GM23338 (cell line): ENCODE data around the gene STAP2. TPM values are rescaled to one million over a fixed set of nuclear protein-coding genes. Genes with fewer than 3 reads are reported as not detected.

Source experiments
- ATAC-seq: fragments of 200-7000 bp; cut with Tn5 transposase; 3 replicates; pipeline ENCODE4 v1.9.1; 2020
- DNase-seq: peaks from one replicate; pipeline ENCODE4 v3.0.0-alpha.2; 2015; ENCODE audit warnings: low spot score
- H2AFZ ChIP-seq: fragments of 200-600 bp; sonication (generic); 2 replicates; pipeline ENCODE4 v1.8.0; 2016; ENCODE audit warnings: antibody characterized with exemption, mild to moderate bottlenecking, moderate library complexity
- H3F3A ChIP-seq: fragments of 200-600 bp; sonication (generic); replicated peaks from 2 replicates; pipeline ENCODE4 v1.8.0; 2017; ENCODE audit warnings: antibody characterized with exemption, mixed run types, low read depth
- H3K27ac ChIP-seq: fragments of 200-600 bp; sonication (generic); 2 replicates; pipeline ENCODE4 v1.6.1; 2016; ENCODE audit warnings: low read depth
- H3K27me3 ChIP-seq: fragments of 200-600 bp; sonication (generic); 2 replicates; pipeline ENCODE4 v1.8.0; 2016; ENCODE audit warnings: mild to moderate bottlenecking, mixed run types, moderate library complexity; ENCODE audit not compliant: insufficient read depth
- H3K36me3 ChIP-seq: fragments of 200-600 bp; sonication (generic); 2 replicates; pipeline ENCODE4 v1.8.0; 2016; ENCODE audit warnings: mild to moderate bottlenecking; ENCODE audit not compliant: insufficient read depth
- H3K4me1 ChIP-seq: fragments of 200-600 bp; sonication (generic); 2 replicates; pipeline ENCODE4 v1.8.0; 2016; ENCODE audit warnings: mild to moderate bottlenecking, moderate library complexity; ENCODE audit not compliant: insufficient read depth
- H3K4me2 ChIP-seq: fragments of 200-600 bp; sonication (generic); 2 replicates; pipeline ENCODE4 v1.7.1; 2017; ENCODE audit warnings: mixed run types
- H3K4me3 ChIP-seq: fragments of 200-600 bp; sonication (generic); 2 replicates; pipeline ENCODE4 v1.6.1; 2016; ENCODE audit warnings: mixed run types
- H3K79me2 ChIP-seq: fragments of 200-600 bp; sonication (generic); replicated peaks from 2 replicates; pipeline ENCODE4 v1.8.0; 2017; ENCODE audit warnings: mild to moderate bottlenecking; ENCODE audit not compliant: insufficient read depth
- H3K9me2 ChIP-seq: fragments of 200-600 bp; sonication (generic); 2 replicates; pipeline ENCODE4 v1.8.0; 2017; ENCODE audit not compliant: insufficient read depth
- H4K20me1 ChIP-seq: fragments of 200-600 bp; sonication (generic); replicated peaks from 2 replicates; pipeline ENCODE4 v1.8.0; 2017; ENCODE audit warnings: mild to moderate bottlenecking; ENCODE audit not compliant: insufficient read depth
- H3K27ac Mint-ChIP-seq: 2 replicates; pipeline ENCODE4 v1.8.0; 2020; ENCODE audit warnings: inconsistent platforms, mild to moderate bottlenecking, moderate library complexity, mixed read lengths
- H3K27me3 Mint-ChIP-seq: 3 replicates; pipeline ENCODE4 v1.8.0; 2022; ENCODE audit warnings: low read depth, mild to moderate bottlenecking, moderate library complexity, mixed read lengths, inconsistent platforms; ENCODE audit not compliant: insufficient read depth, poor library complexity
- H3K36me3 Mint-ChIP-seq: 3 replicates; pipeline ENCODE4 v1.8.0; 2021; ENCODE audit warnings: low read depth, mild to moderate bottlenecking, inconsistent platforms, moderate library complexity, mixed read lengths
- H3K4me1 Mint-ChIP-seq: 3 replicates; pipeline ENCODE4 v1.8.0; 2020; ENCODE audit warnings: mild to moderate bottlenecking, inconsistent platforms, mixed read lengths
- H3K4me3 Mint-ChIP-seq: 3 replicates; pipeline ENCODE4 v1.8.0; 2021; ENCODE audit warnings: moderate library complexity, mild to moderate bottlenecking, inconsistent platforms, mixed read lengths
- H3K9me3 Mint-ChIP-seq: 3 replicates; pipeline ENCODE4 v1.8.0; 2020; ENCODE audit warnings: moderate library complexity, mild to moderate bottlenecking, inconsistent platforms, mixed read lengths
- CREB1 ChIP-seq: fragments of 250-450 bp; sonication (Bioruptor Pico); IDR thresholded peaks from 2 replicates; pipeline ENCODE4 v1.5.0; 2020; ENCODE audit warnings: low read depth, mild to moderate bottlenecking, moderate library complexity
- CTCF ChIP-seq, 2 experiments: fragments of 200-600 bp in 1 of 2; sonication (generic) in 1 of 2; conservative IDR thresholded peaks; 2 replicates each; pipeline versions ENCODE4 v1.5.1 to v1.6.1; 2016 to 2017; ENCODE audit warnings: antibody characterized with exemption in 2 of 2, low read depth in 2 of 2, mild to moderate bottlenecking in 2 of 2, moderate library complexity in 1 of 2
- EZH2 ChIP-seq: fragments of 200-600 bp; sonication (generic); IDR thresholded peaks from one replicate; pipeline ENCODE4 v1.8.0; 2017; ENCODE audit warnings: antibody characterized with exemption, mild to moderate bottlenecking, low read depth; ENCODE audit not compliant: unreplicated experiment
- EZH2phosphoT487 ChIP-seq: fragments of 200-600 bp; sonication (generic); IDR thresholded peaks from one replicate; pipeline ENCODE4 v1.8.1; 2018; ENCODE audit warnings: antibody characterized with exemption; ENCODE audit not compliant: unreplicated experiment
- NANOG ChIP-seq: IDR thresholded peaks from 2 replicates; pipeline ENCODE4 v1.6.1; 2016; ENCODE audit warnings: antibody characterized with exemption, borderline replicate concordance
- POLR2AphosphoS5 ChIP-seq: IDR thresholded peaks from 2 replicates; pipeline ENCODE4 v1.6.1; 2016; ENCODE audit warnings: antibody characterized with exemption, low read depth
- REST ChIP-seq: IDR thresholded peaks from one replicate; pipeline ENCODE4 v1.6.1; 2018; ENCODE audit warnings: antibody characterized with exemption; ENCODE audit not compliant: unreplicated experiment
- STAT1 ChIP-seq: IDR thresholded peaks from one replicate; pipeline ENCODE4 v1.6.1; 2016; ENCODE audit warnings: antibody characterized with exemption; ENCODE audit not compliant: unreplicated experiment
- ZNF114 ChIP-seq: fragments of 250-450 bp; sonication (Bioruptor Pico); IDR thresholded peaks from 2 replicates; pipeline ENCODE4 v1.5.0; 2020; ENCODE audit warnings: mild to moderate bottlenecking, moderate library complexity
- ZNF331 ChIP-seq: fragments of 250-450 bp; sonication (Bioruptor Pico); IDR thresholded peaks from 2 replicates; pipeline ENCODE4 v1.5.0; 2020; ENCODE audit warnings: low read depth, mild to moderate bottlenecking, moderate library complexity
- polyA plus RNA-seq: library from polyadenylated mRNA; unstranded; fragments of >200 nt; fragmentation: Nextera tagmentation; extraction: Ambion mirVana; gene quantifications from 2 replicates; pipeline ENCODE4 v1.2.1, GENCODE V29; 2016
- total RNA-seq: library from RNA; depleted of rRNA; stranded (reverse); fragments of >200 nt; shearing (Covaris generic); gene quantifications from 2 replicates; pipeline ENCODE4 v1.2.3, GENCODE V29; 2014
- TF ChIP-seq, protein P1 (sequence below): fragments of 250-450 bp; sonication (Bioruptor Pico); IDR thresholded peaks from 2 replicates; pipeline ENCODE4 v1.5.0; 2020; ENCODE audit warnings: mild to moderate bottlenecking, moderate library complexity
- TF ChIP-seq, protein P2 (sequence below): IDR thresholded peaks from 2 replicates; pipeline ENCODE4 v1.6.1; 2016; ENCODE audit warnings: antibody characterized with exemption

Gene STAP2
- total and polyA plus RNA-seq, 2 experiments from 2014 or later: 15.1 to 20.7 TPM

DNA sequence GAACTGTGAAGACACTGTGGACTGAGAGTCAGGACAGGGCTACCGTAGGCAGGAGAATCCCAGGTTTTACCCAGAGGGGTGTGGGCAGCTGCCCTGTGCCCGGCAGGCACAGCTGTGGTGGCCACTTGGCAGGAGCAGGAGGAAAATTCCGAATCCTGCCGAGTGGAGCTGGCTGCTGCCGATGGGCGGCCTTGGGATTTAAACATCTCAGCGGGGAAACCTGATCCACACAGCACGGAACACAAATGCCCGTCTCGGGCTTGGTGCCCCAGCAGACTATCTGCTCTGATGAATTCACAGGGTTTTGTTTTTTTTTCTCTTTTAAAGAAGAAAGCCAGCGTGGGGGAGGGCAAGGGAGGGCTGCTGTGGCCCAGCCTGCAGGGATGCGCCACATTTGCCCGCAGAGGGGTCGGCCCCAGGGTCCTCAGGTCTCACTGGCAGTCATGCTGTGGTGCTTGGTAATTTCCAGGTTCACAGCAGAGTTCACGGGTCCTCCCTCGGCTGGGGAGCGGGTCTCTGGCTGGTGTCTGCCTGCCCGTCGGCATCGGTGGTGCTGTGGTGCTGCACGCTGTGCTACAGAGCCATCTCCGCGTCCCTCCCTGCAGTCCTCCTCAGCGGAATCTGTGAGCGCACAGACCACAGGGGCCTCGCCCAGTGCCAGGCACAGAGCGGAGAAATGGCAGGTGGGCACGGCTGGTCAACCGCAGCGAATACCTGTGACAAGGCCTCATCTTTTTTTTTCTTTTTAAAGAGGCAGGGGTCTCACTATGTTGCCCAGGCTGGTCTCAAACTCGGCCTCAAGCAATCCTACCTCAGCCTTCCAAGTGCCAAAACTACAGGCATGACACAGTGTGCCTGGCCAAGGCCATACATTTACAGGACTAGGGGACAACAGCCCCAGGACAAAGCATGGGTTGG is 32.9 kb upstream of the STAP2 start:
- no peak for DNase-seq
- Mint-ChIP-seq H3K36me3 (no peaks in the 10 kb centered on the region), H3K4me1 (peaks cover 43% of the 10 kb centered on the region), H3K9me3 (no peaks in the 10 kb centered on the region), H3K27ac (no peak overlapping the region), H3K4me3 (no peak overlapping the region), H3K27me3 (peaks cover 31% of the 10 kb centered on the region)
- no peaks in the 10 kb centered on the region for H3K36me3 ChIP-seq
- H3K27ac ChIP-seq: peak overlapping the region; percentile 39; the same call in 1 of the 2 replicates
- H3K27me3 ChIP-seq: no peaks in the 10 kb centered on the region
- peaks cover 32% of the 10 kb centered on the region for H3K4me1 ChIP-seq
- no peak for ATAC-seq
- no peak overlapping the region for H3K4me3 ChIP-seq
- H3F3A ChIP-seq: 0 out of 2 replicates have a peak, but pooled peaks cover 13% of the 10 kb centered on the region
- H2AFZ ChIP-seq: no peak overlapping the region
- TF ChIP-seq ZNF331 (CRISPR knock-in tag) (no peak), POLR2AphosphoS5 (no peak), REST (no peak), CREB1 (CRISPR knock-in tag) (no peak), EZH2phosphoT487 (no peak), STAT1 (no peak), NANOG (no peak), ZNF114 (CRISPR knock-in tag) (no peak), CTCF (conservative IDR thresholded peaks at IDR 0.05; ENCODE audit: low read depth in 2 of 2) (no peak), EZH2 (no peak)
- TF ChIP-seq, protein P1, sequence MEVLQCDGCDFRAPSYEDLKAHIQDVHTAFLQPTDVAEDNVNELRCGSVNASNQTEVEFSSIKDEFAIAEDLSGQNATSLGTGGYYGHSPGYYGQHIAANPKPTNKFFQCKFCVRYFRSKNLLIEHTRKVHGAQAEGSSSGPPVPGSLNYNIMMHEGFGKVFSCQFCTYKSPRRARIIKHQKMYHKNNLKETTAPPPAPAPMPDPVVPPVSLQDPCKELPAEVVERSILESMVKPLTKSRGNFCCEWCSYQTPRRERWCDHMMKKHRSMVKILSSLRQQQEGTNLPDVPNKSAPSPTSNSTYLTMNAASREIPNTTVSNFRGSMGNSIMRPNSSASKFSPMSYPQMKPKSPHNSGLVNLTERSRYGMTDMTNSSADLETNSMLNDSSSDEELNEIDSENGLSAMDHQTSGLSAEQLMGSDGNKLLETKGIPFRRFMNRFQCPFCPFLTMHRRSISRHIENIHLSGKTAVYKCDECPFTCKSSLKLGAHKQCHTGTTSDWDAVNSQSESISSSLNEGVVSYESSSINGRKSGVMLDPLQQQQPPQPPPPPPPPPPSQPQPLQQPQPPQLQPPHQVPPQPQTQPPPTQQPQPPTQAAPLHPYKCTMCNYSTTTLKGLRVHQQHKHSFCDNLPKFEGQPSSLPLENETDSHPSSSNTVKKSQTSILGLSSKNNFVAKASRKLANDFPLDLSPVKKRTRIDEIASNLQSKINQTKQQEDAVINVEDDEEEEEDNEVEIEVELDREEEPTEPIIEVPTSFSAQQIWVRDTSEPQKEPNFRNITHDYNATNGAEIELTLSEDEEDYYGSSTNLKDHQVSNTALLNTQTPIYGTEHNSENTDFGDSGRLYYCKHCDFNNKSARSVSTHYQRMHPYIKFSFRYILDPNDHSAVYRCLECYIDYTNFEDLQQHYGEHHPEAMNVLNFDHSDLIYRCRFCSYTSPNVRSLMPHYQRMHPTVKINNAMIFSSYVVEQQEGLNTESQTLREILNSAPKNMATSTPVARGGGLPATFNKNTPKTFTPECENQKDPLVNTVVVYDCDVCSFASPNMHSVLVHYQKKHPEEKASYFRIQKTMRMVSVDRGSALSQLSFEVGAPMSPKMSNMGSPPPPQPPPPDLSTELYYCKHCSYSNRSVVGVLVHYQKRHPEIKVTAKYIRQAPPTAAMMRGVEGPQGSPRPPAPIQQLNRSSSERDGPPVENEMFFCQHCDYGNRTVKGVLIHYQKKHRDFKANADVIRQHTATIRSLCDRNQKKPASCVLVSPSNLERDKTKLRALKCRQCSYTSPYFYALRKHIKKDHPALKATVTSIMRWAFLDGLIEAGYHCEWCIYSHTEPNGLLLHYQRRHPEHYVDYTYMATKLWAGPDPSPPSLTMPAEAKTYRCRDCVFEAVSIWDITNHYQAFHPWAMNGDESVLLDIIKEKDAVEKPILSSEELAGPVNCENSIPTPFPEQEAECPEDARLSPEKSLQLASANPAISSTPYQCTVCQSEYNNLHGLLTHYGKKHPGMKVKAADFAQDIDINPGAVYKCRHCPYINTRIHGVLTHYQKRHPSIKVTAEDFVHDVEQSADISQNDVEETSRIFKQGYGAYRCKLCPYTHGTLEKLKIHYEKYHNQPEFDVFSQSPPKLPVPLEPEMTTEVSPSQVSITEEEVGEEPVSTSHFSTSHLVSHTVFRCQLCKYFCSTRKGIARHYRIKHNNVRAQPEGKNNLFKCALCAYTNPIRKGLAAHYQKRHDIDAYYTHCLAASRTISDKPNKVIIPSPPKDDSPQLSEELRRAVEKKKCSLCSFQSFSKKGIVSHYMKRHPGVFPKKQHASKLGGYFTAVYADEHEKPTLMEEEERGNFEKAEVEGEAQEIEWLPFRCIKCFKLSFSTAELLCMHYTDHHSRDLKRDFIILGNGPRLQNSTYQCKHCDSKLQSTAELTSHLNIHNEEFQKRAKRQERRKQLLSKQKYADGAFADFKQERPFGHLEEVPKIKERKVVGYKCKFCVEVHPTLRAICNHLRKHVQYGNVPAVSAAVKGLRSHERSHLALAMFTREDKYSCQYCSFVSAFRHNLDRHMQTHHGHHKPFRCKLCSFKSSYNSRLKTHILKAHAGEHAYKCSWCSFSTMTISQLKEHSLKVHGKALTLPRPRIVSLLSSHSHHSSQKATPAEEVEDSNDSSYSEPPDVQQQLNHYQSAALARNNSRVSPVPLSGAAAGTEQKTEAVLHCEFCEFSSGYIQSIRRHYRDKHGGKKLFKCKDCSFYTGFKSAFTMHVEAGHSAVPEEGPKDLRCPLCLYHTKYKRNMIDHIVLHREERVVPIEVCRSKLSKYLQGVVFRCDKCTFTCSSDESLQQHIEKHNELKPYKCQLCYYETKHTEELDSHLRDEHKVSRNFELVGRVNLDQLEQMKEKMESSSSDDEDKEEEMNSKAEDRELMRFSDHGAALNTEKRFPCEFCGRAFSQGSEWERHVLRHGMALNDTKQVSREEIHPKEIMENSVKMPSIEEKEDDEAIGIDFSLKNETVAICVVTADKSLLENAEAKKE: no peak
- TF ChIP-seq, protein P2, sequence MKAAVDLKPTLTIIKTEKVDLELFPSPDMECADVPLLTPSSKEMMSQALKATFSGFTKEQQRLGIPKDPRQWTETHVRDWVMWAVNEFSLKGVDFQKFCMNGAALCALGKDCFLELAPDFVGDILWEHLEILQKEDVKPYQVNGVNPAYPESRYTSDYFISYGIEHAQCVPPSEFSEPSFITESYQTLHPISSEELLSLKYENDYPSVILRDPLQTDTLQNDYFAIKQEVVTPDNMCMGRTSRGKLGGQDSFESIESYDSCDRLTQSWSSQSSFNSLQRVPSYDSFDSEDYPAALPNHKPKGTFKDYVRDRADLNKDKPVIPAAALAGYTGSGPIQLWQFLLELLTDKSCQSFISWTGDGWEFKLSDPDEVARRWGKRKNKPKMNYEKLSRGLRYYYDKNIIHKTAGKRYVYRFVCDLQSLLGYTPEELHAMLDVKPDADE: no peak
- H3K9me2 ChIP-seq: no peaks in the 10 kb centered on the region
- peaks cover 16% of the 10 kb centered on the region; the same call in 1 of the 2 replicates for H4K20me1 ChIP-seq
- no peak overlapping the region for H3K4me2 ChIP-seq
- peaks cover 52% of the 10 kb centered on the region for H3K79me2 ChIP-seq
